GM19395 (cell line): ENCODE data around the gene OSGIN1.

ENCODE experiments used
- ATAC-seq: cut with Tn5 transposase; IDR thresholded peaks from one replicate; pipeline ENCODE4 v1.9.1; 2021; ENCODE audit warnings: mild to moderate bottlenecking, moderate library complexity; ENCODE audit not compliant: unreplicated experiment

OSGIN1 gene

DNA sequence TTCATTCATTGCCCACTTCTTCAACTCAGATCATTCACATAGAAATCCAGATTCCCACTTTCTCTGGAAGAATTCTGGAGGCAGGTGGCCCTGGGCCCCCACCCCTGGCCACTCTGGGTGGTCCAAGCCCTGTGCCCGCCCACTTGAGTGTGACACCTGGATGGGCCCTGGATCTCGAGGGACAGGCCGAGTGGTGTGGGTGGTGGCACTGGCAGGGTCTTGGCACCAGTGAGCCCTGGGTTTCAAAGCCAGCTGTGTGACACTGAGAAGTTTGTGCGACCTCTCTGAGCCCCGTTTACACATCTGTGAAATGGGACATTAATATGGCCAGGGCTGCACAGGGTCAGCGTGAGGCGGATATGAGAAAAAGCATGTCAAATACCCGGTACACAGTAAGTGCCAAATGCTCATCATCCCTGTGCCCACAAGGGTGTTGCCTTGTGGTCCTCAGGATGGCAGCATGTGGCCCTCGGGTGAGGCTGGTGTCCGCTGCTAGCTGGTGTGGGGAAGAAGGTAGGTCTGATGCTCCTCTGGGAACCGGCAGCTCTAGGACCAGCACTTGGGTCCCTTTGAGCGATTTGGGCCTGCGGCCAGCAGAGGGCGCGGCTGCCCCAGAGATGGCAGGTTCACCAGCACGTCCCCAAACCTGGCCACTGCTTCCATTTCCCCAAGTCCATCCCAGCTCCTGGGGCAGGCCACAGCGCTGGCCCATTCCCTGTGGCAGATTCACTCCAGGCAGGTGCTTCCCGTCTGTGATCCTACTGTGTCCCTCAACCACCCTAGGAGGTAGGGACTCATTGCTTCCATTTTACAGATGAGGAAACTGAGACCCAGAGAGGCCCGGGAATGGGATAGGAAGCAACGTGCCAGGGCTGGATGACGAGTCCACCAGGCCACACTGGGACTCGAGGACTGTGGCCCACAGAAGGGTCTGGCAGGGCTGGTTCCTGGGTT lies 3.6 kb downstream of the OSGIN1 start:
- no peak for ATAC-seq

DNA sequence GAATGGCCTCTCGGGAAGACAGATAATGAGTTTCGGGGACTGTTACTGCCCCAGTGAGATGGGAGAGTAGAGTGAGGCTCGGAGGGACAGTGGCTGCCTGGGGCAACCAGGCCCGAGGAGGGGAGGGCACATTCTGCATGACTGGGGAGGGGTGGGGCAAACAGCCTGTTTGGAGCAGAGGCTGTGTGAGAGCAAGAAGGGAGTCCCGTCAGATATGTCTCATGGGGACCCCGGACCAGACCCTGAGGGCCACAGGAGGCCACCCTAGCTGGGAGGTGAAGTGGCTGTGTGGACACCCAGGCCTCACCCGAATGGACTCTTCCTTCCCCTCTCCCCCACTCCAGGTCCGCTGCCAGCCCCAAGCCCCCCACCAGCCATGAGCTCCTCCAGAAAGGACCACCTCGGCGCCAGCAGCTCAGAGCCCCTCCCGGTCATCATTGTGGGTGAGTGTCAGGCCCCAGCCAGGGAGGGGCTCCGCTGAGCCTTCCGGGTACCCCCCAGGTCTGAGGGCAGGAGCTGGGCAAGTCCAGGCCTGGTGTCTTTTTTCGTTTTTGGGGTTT lies 4.3 kb downstream of the OSGIN1 start:
- no peak for ATAC-seq

DNA sequence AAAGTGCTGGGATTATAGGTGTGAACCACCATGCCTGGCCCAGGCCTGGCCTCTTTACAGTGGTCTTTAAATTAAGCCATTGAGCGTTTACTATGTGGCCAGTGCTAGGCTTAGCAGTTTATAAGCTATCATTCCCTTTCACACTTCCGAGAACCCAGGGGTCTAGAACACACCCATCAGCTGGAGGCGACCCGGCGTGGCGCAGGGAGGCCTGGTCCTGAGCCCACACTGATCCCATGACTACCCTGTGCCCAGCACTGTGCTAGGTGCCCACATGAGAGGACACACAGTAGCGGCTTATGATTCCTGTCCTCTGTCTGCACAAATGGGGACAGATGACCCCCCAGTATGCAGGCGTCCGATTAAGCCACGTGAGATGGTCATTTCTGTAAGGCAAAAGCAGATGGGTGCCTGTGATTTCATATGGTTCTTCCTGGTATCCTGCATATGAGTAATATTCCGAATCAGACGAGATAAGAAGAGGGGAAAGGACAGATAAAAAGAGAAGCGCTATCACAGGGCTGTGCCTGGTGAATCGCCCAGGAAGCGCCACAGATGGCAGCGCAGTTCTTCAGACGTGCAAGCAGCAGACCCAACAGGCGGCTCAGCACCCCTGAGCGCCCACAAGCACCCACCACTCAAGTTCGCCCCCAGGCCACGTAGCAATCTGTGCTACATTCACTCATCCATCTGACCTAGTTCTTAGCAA lies 5.3 kb downstream of the OSGIN1 start:
- no peak for ATAC-seq

DNA sequence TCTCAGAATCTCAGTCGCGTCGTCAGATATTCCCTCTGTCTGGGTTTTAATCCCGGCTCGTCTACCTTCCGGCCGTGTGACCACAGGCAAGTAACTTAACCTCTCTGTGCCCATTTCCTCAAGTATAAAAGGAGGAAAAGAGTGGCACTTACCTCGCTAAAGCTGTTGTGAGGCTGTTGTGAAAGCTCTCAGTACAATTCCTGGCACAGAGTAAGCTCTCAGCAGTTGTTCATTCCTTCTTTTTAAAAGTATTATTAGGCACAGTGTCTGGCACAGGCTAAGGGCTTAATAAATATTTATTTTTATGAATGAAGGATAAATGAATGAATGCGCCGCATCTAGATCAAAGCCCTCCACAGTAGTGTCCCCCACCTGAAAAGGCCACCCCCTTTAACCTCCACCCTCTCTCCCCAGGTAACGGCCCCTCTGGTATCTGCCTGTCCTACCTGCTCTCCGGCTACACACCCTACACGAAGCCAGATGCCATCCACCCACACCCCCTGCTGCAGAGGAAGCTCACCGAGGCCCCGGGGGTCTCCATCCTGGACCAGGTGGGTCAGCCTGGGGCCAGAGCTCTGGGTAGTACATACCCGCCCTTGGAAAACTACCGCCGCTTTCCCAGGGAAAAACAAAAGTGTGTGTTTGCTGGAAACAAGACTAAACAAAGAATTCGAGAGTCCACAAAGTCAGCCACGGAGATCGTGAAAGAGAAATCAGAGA lies 6.0 kb downstream of the OSGIN1 start:
- no peak for ATAC-seq

DNA sequence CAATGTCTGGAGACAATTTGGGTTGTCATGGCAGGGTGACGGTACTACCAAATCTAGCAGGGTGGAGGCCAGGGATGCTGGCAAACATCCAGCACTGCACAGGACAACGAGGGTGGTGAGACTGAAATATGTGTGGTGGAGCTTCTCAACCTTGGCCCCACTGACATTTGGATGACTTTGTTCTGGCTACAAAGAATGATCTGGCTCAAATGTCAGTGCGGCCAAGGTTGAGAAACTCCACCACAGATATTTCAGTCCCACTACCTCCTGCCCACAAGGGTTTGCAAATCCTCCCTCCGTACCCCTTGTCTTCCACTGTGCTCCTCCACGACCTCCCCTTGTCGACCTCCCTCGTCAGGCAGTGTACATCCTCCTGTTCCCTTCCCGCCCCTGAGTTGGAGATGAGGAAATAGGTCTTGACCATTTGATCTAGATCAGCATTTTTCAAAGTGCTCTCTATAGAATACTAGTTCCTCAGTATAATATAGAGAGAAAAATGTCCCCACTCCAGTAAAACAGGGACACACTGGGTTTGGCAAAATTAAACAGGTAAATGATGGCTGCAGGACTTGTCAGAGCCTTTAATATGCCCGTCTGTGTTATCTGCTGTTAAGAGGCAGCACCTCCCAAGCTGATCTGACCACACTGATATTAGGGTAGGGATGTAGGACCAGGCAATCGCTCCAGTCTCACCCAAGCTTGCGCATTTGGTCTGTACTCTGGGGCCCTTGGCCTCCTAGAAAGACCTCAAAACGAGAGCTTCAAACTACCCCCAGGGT lies 6.8 kb downstream of the OSGIN1 start:
- ATAC-seq = no peak

DNA sequence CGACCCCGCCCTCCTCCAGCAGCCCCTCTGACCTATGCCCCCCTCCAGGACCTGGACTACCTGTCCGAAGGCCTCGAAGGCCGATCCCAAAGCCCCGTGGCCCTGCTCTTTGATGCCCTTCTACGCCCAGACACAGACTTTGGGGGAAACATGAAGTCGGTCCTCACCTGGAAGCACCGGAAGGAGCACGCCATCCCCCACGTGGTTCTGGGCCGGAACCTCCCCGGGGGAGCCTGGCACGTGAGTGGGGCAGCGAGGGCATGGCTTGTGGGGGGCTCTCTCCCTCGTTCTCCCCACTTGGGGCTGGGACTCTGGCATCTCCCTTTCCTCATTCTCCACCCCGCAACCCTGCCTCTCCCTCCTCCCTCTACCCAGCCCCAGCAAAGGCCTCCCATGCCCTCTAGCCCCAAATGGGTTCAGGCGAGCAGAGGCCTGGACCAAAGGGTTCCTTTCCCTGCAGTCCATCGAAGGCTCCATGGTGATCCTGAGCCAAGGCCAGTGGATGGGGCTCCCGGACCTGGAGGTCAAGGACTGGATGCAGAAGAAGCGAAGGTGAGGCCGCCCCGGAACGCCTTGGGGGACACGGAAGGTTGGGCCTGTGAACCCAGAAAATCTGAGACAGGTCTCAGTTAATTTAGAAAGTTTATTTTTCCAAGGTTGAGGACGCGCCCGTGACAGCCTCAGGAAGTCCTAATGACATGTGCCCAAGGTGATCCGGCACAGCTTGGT lies 7.6 kb downstream of the OSGIN1 start:
- ATAC-seq = no peak

DNA sequence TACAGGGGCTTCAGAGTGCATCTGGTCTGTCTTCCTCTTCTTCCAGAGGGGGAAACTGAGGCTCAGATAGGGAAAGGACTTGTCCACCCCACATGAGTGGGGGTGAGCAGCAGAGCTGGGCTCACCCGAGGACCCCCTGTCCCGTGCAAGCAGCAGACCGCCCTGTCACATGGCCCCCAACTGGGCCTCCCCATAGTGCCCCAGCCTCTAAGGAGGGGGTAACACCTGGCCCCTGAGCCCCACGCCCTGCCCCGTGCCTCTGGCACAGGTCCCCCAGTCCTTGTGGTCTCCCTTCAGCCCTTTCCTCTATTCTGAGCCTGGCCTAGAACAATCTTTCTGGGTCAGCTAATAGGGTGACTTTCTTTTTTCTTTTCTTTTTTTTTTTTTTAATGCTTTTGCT lies 8.6 kb downstream of the OSGIN1 start:
- no peak for ATAC-seq

DNA sequence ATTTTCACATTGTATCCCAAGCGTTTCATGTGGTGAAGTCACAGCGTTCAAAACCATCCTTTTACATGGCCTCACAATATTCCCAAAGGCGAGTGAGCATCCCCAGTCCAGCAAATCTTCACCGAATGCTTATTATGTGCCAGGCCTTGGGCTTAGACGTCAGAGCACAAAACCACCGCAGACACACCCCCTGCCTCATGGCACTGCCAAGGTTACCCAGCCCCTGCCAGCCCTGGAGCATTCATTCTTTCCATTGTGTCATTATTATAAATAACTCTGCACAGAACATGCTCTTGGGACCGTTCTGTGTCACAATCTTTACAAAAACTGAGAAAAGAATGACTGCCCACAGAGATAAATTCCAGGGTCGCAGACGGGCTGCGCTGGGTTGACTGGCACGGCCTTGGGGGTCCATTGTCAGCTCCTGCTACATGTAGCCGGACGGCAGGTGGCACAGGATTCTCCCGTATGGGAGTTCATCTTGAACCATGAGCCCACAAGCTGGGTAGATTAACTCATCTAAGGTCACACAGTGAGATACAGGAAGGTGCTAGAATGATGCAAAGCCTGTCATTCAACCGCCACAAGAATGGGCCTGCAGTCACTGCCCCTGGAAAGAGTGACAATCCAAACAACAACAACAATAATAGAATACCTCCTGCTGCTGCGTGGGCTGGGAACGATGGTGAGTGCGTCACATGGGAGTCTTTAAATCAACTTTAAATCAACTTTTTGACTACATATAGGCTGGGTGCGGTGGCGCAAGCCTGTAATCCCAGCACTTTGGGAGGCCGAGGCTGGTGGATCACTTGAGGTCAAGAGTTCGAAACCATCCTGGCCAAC lies 10.5 kb downstream of the OSGIN1 start:
- no peak for ATAC-seq

DNA sequence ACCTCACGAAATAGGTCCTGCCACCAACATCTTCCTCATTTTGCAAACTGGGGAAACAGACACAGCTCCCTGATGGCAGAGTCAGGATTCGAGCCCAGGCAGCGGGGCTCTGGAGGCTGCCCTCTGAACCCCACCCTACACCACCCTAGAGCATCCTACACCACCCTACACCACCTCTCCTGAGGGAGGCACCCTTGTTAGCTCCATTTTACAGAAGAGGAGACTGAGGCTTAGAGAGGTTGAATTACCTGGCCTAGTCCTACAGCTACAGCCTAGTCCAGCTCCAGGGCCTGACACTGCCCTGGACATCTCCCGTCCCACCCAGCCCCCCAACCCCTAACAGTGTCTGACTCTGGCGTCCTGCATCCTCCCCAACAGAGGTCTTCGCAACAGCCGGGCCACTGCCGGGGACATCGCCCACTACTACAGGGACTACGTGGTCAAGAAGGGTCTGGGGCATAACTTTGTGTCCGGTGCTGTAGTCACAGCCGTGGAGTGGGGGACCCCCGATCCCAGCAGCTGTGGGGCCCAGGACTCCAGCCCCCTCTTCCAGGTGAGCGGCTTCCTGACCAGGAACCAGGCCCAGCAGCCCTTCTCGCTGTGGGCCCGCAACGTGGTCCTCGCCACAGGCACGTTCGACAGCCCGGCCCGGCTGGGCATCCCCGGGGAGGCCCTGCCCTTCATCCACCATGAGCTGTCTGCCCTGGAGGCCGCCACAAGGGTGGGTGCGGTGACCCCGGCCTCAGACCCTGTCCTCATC lies 11.8 kb downstream of the OSGIN1 start:
- no peak for ATAC-seq

DNA sequence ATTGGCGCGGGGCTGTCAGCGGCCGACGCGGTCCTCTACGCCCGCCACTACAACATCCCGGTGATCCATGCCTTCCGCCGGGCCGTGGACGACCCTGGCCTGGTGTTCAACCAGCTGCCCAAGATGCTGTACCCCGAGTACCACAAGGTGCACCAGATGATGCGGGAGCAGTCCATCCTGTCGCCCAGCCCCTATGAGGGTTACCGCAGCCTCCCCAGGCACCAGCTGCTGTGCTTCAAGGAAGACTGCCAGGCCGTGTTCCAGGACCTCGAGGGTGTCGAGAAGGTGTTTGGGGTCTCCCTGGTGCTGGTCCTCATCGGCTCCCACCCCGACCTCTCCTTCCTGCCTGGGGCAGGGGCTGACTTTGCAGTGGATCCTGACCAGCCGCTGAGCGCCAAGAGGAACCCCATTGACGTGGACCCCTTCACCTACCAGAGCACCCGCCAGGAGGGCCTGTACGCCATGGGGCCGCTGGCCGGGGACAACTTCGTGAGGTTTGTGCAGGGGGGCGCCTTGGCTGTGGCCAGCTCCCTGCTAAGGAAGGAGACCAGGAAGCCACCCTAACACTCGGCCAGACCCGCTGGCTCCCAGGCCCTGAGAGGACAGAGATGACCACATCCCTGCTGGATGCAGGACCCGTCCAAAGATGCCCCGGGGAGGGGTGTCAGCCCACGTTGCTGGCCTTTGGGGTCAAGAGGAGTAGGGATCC lies 12.6 kb downstream of the OSGIN1 start:
- ATAC-seq = no peak

DNA sequence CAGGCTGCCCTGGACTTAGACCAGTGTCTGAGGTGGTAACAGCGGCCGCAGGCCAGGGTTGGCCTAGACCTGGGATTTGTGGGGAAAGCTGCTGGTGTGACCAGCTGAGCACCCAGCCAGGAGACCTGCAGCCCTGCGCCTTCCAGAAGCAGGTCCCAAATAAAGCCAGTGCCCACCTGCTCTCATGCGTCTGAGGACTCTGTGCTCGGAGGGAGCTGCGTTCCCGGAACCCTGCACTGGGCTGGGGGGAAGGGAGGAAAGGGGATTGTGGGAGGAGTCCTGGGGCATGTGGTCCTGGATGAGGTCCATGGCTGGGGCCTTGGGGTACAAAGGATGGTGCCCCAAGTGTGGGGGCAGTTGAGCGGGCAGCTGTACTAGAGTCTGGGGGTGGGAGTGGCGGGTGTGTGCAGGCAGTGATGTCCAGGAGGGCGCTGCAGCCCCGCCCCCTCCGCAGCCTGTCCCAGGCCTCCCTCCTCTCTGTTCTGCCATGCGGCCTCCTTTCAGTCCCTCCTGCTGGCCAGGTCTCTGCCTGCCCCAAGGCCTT lies 13.2 kb downstream of the OSGIN1 start:
- ATAC-seq = no peak

DNA sequence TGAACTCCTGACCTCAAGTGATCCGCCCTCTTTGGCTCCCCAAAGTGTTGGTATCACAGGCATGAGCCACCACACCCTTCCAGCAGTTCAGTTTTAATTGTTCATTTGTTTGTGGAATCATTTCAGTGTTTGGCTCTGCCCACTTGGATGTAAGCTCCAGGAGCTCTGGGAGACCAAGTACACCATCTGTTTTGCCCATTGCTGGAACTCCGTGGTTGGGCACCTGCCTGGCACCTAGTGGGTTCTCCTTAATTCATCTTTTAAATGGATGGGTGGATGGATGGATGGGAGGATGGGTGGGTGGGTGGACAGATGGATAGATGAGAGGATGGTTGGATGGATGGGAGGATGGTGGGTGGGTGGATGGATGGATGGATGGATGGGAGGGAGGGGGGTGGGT lies 14.1 kb downstream of the OSGIN1 start:
- ATAC-seq = no peak

DNA sequence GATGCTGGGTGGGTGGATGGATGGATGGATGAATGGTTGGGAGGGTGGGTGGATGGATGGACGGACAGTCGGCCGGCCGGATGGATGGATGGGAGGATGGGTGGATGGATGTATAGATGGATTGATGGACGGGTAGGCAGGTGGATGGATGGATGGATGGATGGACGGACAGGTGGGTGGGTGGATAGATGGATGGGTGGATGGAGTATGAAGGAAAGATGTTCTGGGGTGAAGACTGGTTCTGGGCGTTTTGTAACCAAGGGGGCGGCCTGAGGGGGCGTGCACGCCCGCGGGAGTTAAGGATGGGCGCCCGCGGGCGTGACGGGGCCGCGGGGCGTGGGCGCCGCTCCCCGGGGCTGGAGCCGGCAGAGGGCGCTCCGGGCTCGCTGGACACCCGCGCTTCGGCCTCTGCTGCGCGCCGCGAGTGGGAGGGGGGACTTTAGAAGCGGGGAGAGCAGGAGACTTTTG lies 14.8 kb downstream of the OSGIN1 start, which contains the start of gene NECAB2:
NECAB2 (plus strand) TSS at position 407 of the 468 bp plus-strand sequence. CDS start 405 bp downstream, outside the sequence.
- ATAC-seq = no peak

DNA sequence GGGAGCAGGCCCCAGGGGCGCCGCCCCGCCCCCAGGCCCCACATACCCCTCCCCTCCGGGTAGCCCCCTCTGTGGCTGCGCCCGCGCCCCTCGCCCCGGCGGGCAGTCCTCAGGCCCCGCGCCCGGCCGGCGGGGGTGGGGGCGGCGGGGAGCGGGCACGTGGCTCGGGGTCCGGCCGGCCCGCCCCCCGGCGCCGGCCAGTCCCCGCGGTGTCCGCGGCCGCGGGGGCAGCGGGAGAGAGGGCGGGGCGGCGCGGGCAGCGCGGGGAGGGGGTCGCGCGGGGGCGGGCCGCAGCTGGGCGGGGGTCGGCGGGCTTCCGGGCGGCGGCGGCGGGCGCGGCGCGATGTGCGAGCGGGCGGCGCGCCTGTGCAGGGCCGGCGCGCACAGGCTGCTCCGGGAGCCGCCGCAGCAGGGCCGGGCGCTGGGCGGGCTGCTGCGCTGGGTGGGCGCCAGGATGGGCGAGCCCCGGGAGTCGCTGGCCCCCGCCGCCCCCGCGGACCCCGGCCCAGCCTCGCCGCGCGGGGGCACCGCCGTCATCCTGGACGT lies 15.3 kb downstream of the OSGIN1 start:
- no peak for ATAC-seq

DNA sequence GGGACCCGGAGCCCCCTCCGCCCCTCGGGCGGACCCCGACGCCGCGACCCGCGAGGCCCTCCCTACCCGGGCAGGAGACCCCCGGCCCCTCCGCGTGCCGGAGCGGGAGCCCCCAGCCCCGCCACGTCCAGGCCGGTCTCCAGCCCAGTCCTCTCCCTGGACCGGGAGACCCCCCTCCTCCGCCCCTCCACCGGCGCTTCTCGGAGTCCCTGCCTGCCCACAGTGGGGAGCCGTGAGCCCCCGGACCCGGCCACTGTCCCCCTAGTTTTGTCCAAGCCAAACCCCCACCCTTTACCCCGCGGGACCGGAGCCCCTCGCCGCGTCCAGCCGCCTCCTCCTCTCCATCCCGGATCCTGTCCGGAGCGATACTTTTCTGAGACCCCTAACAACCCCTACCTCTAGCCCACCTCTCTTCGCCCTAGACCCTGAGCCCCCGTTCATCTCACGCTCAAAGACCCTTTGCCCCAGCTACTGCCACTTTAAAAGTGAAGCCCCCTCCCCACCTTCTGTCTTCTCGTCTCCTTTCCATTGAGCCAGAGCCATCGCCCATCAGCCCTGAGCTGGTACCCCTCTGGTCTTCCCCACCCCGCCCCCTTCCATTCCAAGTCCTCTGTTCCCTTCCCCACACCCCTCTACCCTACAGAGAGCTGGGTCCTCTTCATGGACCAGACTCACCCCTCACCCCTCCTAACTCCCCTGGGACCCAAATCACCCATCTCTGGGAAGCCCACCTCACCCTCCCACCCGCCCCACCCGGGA lies 16.0 kb downstream of the OSGIN1 start:
- no peak for ATAC-seq
